ENCODE data around the gene PCDHGA7.
A peak's percentile ranks its signal among the peaks of the same experiment; 100 is the strongest.

Gene PCDHGA7

GRCh38 chr5:141355641-141356040, 26.9 kb upstream of the PCDHGA7 start:
- no peaks in the 10 kb centered on the region for H3K4me1 ChIP-seq (ENCODE audit: control insufficient read depth, insufficient read depth, low read length)
- no peak overlapping the region for H3K27ac ChIP-seq (ENCODE audit: low read depth, low read length)
- no peak overlapping the region for H3K9ac ChIP-seq (ENCODE audit: low read length)
- H3K4me3 ChIP-seq (ENCODE audit: low read length), result peak overlapping the region; percentile 29
- H3K36me3 ChIP-seq (ENCODE audit: control insufficient read depth, insufficient read depth, low read length), result no peaks in the 10 kb centered on the region
- no peaks in the 10 kb centered on the region for H3K27me3 ChIP-seq (ENCODE audit: control insufficient read depth, insufficient read depth, low read length)

- Histone ChIP-seq H3K27me3 (ENCODE audit: control insufficient read depth, insufficient read depth, low read length) (no peaks in the 10 kb centered on the region), H3K36me3 (ENCODE audit: control insufficient read depth, insufficient read depth, low read length) (no peaks in the 10 kb centered on the region), H3K27ac (ENCODE audit: low read depth, low read length) (no peak overlapping the region), H3K4me1 (ENCODE audit: control insufficient read depth, insufficient read depth, low read length) (no peaks in the 10 kb centered on the region), H3K4me3 (ENCODE audit: low read length) (no peak overlapping the region), H3K9ac (ENCODE audit: low read length) (no peak overlapping the region)
These were observed 26.4 kb upstream of the PCDHGA7 start for GRCh38 chr5:141356133-141356532.

- no peak overlapping the region for H3K4me3 ChIP-seq (ENCODE audit: low read length)
- H3K27ac ChIP-seq (ENCODE audit: low read depth, low read length), result no peak overlapping the region
- no peaks in the 10 kb centered on the region for H3K4me1 ChIP-seq (ENCODE audit: control insufficient read depth, insufficient read depth, low read length)
- no peaks in the 10 kb centered on the region for H3K36me3 ChIP-seq (ENCODE audit: control insufficient read depth, insufficient read depth, low read length)
- no peak overlapping the region for H3K9ac ChIP-seq (ENCODE audit: low read length)
- H3K27me3 ChIP-seq (ENCODE audit: control insufficient read depth, insufficient read depth, low read length), result no peaks in the 10 kb centered on the region
These were observed 25.6 kb upstream of the PCDHGA7 start for GRCh38 chr5:141356950-141357349.

- Histone ChIP-seq H3K4me3 (ENCODE audit: low read length) (peak within 1 kb of the TSS; percentile 60), H3K27ac (ENCODE audit: low read depth, low read length) (no peak within 1 kb of the TSS), H3K36me3 (ENCODE audit: control insufficient read depth, insufficient read depth, low read length) (no peaks in the 10 kb centered on the region), H3K4me1 (ENCODE audit: control insufficient read depth, insufficient read depth, low read length) (no peaks in the 10 kb centered on the region), H3K27me3 (ENCODE audit: control insufficient read depth, insufficient read depth, low read length) (no peaks in the 10 kb centered on the region), H3K9ac (ENCODE audit: low read length) (no peak within 1 kb of the TSS)
These were observed 22.6 kb upstream of the PCDHGA7 start, which contains the start of gene PCDHGB2 for GRCh38 chr5:141359790-141360426. Gene PCDHGB2 (plus strand): TSS chr5:141359994. CDS start chr5:141360136, 142 bp downstream.

- Histone ChIP-seq H3K4me3 (ENCODE audit: low read length) (no peak overlapping the region), H3K27me3 (ENCODE audit: control insufficient read depth, insufficient read depth, low read length) (no peaks in the 10 kb centered on the region), H3K9ac (ENCODE audit: low read length) (no peak overlapping the region)
These were observed 21.9 kb upstream of the PCDHGA7 start for GRCh38 chr5:141360685-141361084.

GRCh38 chr5:141362719-141363118, 19.8 kb upstream of the PCDHGA7 start:
- Histone ChIP-seq H3K9ac (ENCODE audit: low read length) (no peak overlapping the region), H3K4me1 (ENCODE audit: control insufficient read depth, insufficient read depth, low read length) (no peaks in the 10 kb centered on the region), H3K27me3 (ENCODE audit: control insufficient read depth, insufficient read depth, low read length) (no peaks in the 10 kb centered on the region), H3K36me3 (ENCODE audit: control insufficient read depth, insufficient read depth, low read length) (no peaks in the 10 kb centered on the region), H3K27ac (ENCODE audit: low read depth, low read length) (no peak overlapping the region), H3K4me3 (ENCODE audit: low read length) (no peak overlapping the region)

More at GRCh38 chr5:141360685-141361084, 21.9 kb upstream of the PCDHGA7 start:
- Histone ChIP-seq H3K36me3 (ENCODE audit: control insufficient read depth, insufficient read depth, low read length) (no peaks in the 10 kb centered on the region), H3K4me1 (ENCODE audit: control insufficient read depth, insufficient read depth, low read length) (no peaks in the 10 kb centered on the region), H3K27ac (ENCODE audit: low read depth, low read length) (no peak overlapping the region)

GRCh38 chr5:141363952-141364660, 18.4 kb upstream of the PCDHGA7 start, which contains the start of gene PCDHGA5:
Gene PCDHGA5 (plus strand): TSS chr5:141364162. CDS start chr5:141364331, 169 bp downstream.
- Histone ChIP-seq H3K4me3 (ENCODE audit: low read length) (no peak within 1 kb of the TSS), H3K27ac (ENCODE audit: low read depth, low read length) (no peak within 1 kb of the TSS), H3K9ac (ENCODE audit: low read length) (no peak within 1 kb of the TSS), H3K27me3 (ENCODE audit: control insufficient read depth, insufficient read depth, low read length) (no peaks in the 10 kb centered on the region), H3K4me1 (ENCODE audit: control insufficient read depth, insufficient read depth, low read length) (no peaks in the 10 kb centered on the region), H3K36me3 (ENCODE audit: control insufficient read depth, insufficient read depth, low read length) (no peaks in the 10 kb centered on the region)

GRCh38 chr5:141366016-141366896, 16.3 kb upstream of the PCDHGA7 start:
- Histone ChIP-seq H3K27me3 (ENCODE audit: control insufficient read depth, insufficient read depth, low read length) (no peaks in the 10 kb centered on the region), H3K4me3 (ENCODE audit: low read length) (peak overlapping the region; percentile 44), H3K4me1 (ENCODE audit: control insufficient read depth, insufficient read depth, low read length) (no peaks in the 10 kb centered on the region), H3K9ac (ENCODE audit: low read length) (no peak overlapping the region), H3K27ac (ENCODE audit: low read depth, low read length) (no peak overlapping the region), H3K36me3 (ENCODE audit: control insufficient read depth, insufficient read depth, low read length) (no peaks in the 10 kb centered on the region)

- no peak within 1 kb of the TSS for H3K9ac ChIP-seq (ENCODE audit: low read length)
- H3K27me3 ChIP-seq (ENCODE audit: control insufficient read depth, insufficient read depth, low read length), result no peaks in the 10 kb centered on the region
- H3K4me1 ChIP-seq (ENCODE audit: control insufficient read depth, insufficient read depth, low read length), result no peaks in the 10 kb centered on the region
- no peak within 1 kb of the TSS for H3K27ac ChIP-seq (ENCODE audit: low read depth, low read length)
- H3K4me3 ChIP-seq (ENCODE audit: low read length), result peak within 1 kb of the TSS; percentile 48
- H3K36me3 ChIP-seq (ENCODE audit: control insufficient read depth, insufficient read depth, low read length), result peaks cover 3% of the 10 kb centered on the region
These were observed 12.3 kb upstream of the PCDHGA7 start, which contains the start of gene PCDHGB3 for GRCh38 chr5:141369994-141370848. Gene PCDHGB3 (plus strand): TSS chr5:141370242. CDS start chr5:141370395, 153 bp downstream.

GRCh38 chr5:141371572-141372475, 10.7 kb upstream of the PCDHGA7 start:
- no peaks in the 10 kb centered on the region for H3K4me1 ChIP-seq (ENCODE audit: control insufficient read depth, insufficient read depth, low read length)
- no peak overlapping the region for H3K9ac ChIP-seq (ENCODE audit: low read length)
- H3K36me3 ChIP-seq (ENCODE audit: control insufficient read depth, insufficient read depth, low read length), result peaks cover 3% of the 10 kb centered on the region
- no peak overlapping the region for H3K27ac ChIP-seq (ENCODE audit: low read depth, low read length)
- peak overlapping the region; percentile 30 for H3K4me3 ChIP-seq (ENCODE audit: low read length)
- H3K27me3 ChIP-seq (ENCODE audit: control insufficient read depth, insufficient read depth, low read length), result no peaks in the 10 kb centered on the region

All from rectal smooth muscle tissue (tissue), 1 donor.